Inflammatory macrophage treated with lipopolysaccharide for 1 hour (primary cell): Measurements from ENCODE around the gene PTPRD.

Experiments
- DNase-seq, 2 donors: peaks; one replicate each; pipeline ENCODE4 v3.0.0-alpha.2; 2020 to 2022

The PTPRD gene

GRCh38 chr9:8265281-8265680, 2347.5 kb downstream of the PTPRD start:
- DNase-seq, result no peak
